HG03066 (cell line): ENCODE data around the gene KYNU.
A peak's percentile ranks its signal among the peaks of the same experiment; 100 is the strongest.
"Not testable (repeated sequence)": the region's sequence is repeated elsewhere in the genome, so short reads cannot be mapped to it uniquely, and the experiment has no call there.

Experiments
- ATAC-seq: cut with Tn5 transposase; IDR thresholded peaks from one replicate; pipeline ENCODE4 v1.9.1; 2021; ENCODE audit warnings: low read depth; ENCODE audit not compliant: unreplicated experiment

The KYNU gene

DNA sequence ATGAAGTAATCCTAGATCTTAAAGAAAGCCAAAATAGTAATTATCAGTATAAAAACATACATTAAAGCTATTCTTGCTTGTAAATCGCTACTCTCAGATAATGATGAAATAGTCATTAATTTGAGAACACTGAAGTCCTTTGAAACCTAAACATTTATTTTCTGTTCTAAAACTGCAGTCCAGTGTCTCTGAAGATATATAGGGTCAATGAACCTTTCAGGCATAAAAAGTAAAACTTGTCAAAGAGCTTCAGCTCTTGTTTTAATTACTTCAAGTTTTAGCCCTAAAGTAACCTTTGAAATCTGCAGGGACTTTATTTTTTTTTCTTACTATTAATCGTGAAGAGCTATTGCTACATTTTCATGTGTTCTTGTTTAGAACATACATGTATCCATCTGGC is 116.3 kb downstream of the KYNU start:
- ATAC-seq = no peak

DNA sequence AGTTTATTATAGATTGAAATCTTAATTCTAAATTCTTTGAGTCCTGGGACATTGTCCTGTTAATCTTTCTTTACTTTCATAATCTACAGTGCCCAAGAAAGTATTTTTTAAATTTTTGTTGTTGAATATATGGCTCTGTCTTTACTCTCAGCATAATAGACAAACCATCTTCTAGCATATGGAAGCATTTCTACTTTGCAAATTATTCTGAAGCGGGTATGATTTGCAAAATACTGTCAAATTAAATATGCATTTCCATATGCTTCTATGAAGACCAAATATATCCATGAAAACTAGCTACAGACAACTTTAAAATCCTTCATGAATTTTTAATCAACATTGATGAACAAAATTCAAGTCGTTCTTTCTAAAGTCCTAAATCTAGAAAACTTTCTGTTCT is 117.2 kb downstream of the KYNU start:
- no peak for ATAC-seq

DNA sequence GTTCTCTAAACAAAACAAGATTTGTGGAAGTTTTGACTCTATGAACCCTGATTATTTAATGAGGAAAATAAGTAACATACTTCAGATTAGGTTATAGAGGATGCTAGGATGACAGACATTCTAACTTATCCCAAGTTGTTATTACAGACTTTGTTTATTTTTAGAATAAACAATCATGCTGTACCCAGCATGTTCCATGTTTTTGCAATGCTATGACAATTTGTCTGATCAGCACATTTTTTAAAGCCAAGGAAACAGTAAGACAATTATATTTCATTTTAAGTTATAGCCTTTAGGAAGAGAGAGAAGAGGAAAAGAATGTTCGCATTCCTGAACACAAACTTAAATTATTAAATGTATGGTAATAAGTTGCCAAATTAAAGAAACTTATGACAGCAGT is 119.8 kb downstream of the KYNU start:
- ATAC-seq = no peak

DNA sequence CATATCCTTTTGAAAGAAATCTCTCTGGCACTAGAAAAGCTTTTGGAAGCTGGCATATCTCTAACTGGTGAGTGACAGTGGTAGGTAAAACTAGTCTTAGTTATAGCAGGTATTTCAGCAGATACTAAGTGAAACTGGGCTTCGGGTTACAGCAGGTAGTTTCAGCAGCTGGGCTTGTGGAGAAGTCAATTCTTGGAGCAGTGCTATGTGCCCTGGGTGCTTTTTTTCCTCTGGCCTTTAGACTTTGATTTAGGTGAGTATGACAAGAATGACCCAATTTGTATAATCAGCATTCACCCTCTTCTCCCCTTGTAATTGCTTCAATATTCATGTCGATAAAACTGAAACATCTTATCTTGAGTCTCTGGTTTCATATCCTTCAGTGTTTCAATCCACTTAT is 123.1 kb downstream of the KYNU start:
- ATAC-seq = no peak

DNA sequence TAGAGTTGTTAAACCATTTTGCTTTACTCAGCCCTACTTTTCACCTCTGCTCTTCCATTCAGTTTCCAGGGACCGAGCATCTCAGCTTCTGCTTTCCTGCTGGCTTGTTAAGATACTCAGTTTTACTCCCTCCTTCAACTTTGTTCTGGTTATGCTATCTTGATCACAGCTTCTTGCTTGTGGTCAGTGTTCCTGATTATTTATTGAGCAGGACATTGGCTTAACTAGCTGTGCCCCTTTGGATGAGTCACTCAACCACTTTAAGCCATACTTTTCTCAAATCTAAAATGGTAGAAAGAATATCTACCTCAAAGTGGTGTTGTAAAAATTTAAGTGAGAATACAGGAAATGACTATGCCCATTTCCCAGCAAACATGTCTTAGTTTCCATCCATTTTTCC is 124.0 kb downstream of the KYNU start:
- ATAC-seq = no peak

DNA sequence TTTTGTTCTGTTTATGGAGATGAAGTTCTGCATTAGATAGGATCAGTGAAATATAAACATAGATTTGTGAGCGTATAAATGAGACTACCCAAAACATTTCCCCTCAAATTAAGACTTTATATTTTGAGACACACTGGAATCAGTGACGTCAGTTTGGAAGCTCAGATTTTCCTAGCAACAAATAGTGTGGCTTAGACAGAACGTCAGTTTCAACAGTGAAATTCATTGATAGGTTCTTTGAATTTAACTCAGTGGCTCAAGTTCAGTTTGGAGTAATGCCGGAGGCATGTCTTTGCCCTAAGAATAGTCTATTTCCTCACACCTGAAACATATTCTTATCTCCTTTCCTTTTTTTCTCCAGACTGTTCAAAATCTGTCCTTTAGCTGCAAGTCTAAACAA is 138.2 kb downstream of the KYNU start:
- ATAC-seq = no peak

- ATAC-seq = no peak
These were observed 149.1 kb downstream of the KYNU start for GRCh38 chr2:143026411-143027054.

- ATAC-seq = no peak
These were observed 151.7 kb downstream of the KYNU start for GRCh38 chr2:143029141-143029540.

GRCh38 chr2:143030127-143030526 is 152.7 kb downstream of the KYNU start:
- ATAC-seq = no peak

DNA sequence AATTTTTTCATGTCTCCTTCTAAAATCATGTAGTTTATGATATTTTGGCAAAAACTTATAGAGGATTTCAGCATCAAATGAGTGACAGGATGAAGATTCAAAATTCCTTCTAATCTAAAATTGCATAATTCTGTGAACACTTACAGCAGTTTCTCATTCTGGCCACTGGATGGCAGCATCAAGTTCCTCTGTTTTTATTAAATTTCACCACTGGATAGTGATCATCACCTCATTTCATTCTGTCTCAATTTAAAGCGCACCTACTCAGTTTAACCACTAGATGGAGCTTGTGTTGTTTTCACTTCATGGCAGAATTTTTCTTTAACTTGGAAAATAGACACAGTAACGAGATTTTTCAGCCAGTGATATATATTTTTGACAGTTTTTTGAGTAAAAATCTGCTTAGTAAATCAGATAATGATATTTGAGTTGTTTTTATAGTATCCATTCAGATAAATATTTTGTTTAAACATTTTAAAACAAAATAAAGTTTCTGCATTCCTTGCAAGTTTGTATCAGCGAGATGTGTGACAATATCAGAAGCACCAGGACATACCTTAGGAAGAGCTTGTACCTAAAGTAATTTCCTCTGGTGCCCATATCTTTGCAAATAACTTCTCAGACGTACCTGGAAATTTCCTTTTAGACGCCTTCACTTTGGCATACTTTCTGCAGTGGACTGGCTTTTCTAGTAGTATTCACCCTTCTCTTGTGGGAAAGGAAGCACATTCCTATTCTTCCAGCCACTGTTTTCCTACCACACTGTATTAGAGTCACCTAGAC is 157.0 kb downstream of the KYNU start:
- peak; percentile 93 for ATAC-seq

DNA sequence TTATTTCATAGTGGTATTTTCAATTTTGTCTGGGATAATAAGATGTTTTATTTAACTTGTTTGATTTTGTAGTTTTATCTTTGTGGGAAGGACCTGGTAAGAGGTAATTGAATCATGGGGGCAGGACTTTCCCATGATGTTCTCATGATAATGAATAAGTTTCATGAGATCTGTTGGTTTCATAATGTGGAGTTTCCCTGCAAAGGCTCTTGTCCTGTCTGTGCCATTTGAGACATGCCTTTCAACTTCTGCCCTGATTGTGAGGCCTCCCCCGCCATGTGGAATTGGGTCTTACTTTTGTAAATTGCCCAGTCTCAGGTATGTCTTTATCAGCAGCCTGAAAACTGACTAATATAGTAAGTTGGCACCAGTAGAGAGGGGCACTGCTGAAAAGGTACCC is 174.0 kb downstream of the KYNU start:
- no peak for ATAC-seq

- ATAC-seq = not testable (repeated sequence)
These were observed 176.0 kb downstream of the KYNU start for GRCh38 chr2:143053437-143053836.

DNA sequence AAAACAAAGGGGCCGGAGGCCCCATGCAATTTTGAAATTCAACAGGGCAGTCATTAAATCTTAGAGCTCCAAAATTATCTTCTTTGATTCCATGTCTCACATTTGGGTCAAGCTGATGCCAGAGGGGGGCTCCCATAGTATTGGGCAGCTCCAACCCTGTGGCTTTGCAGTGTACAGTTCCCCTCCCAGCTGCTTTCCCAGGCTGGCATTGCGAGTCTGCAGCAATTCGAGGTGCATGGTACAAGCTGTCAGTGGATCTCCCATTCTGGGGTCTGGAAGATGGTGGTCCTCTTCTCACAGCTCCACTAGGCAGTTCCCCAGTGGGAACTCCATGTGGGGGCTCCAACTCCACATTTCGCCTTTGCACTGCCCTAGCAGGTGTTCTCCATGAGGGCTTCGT is 179.1 kb downstream of the KYNU start:
- no peak for ATAC-seq

DNA sequence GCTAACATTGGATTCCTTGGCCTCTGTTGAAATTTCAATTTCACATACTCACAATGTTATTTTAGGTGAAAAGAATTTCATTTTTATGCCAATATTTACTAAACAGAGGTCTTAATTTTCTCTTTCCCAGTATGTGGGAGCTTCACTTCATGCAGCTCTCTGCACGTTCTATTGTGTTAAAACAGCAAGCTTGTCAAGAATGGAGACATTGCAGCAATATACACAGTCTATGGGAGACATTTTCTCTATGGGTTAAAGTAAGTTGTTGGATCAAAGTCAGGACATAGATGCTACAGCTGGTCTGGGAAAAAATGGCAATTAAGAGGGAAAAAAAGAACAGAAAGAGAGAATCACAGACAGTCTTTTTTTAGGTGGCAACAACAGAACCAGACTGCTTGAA is 181.4 kb downstream of the KYNU start:
- ATAC-seq = no peak

DNA sequence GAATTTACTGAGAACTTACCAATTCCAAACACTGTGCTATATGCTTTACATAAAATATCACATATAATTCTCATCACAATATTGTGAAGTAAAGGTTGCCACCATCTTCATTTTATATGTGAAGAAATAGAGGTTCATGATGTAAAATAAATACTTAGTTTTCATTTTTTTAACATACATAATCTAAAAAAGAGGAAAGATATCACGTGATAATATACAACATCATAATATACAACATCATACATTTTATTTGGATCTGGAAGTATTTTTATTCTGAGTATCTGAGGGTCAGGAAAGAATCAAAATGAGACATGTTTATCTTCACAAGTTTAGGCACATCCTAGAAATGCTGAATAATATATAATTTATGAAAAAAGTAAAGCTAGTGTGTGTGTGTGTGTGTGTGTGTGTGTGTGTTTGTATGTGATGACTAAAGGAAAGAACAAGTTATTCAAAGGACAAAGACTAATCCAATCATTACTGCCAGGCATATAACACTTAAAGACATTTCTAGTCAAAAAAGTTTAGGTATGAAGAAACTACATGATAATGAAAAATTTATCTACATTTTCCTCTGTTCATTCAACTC is 186.2 kb downstream of the KYNU start:
- no peak for ATAC-seq

DNA sequence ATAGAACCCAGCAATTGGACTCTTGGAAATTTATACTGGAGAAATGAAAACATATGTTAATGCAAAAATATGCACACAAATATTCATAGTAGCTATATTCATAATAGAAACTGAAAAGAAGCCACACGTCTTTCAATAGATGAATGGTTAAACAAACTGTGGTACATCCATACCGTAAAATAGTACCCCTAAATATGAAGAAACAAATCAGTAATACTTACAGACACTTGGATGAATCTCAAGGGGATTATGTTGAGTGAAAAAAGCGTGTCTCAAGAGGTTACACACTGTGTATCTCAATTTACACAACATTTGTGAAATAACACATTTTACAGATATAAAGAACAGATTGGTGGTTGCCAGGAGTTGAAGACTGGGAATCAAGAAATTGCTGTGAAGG is 190.6 kb downstream of the KYNU start:
- ATAC-seq = no peak

- ATAC-seq = no peak
These were observed 191.0 kb downstream of the KYNU start for GRCh38 chr2:143068509-143068908.

- ATAC-seq = no peak
These were observed 193.2 kb downstream of the KYNU start for GRCh38 chr2:143070704-143071103.

- no peak for ATAC-seq
These were observed 193.9 kb downstream of the KYNU start for GRCh38 chr2:143071185-143071876.

GRCh38 chr2:143074913-143075312 is 197.4 kb downstream of the KYNU start:
- not testable (repeated sequence) for ATAC-seq

GRCh38 chr2:143075711-143076110 is 198.2 kb downstream of the KYNU start:
- ATAC-seq = no peak
